ENCODE measurements around the gene RPL31. TPM values are rescaled to one million over a fixed set of nuclear protein-coding genes. Genes with fewer than 3 reads are reported as not detected.

The RPL31 gene
- total RNA-seq, 1 experiment from 2014 or later: 1,648 TPM

- ChIA-PET CTCF (interaction anchor here (0.7 to 7.5 kb wide), 13 partner anchors 42 to 443 kb away, joined by 3 to 109 read pairs (median 4); no protein-coding TSS in a partner anchor), POLR2A (interaction anchor here (0.7 to 1.1 kb wide), 2 partner anchors 16 to 377 kb away, joined by 3 to 8 read pairs; partner anchors contain the start of gene RPL31)
- Mint-ChIP-seq H3K36me3 (ENCODE audit: insufficient read depth, unreplicated experiment) (peaks cover 11% of the 10 kb centered on the region), H3K4me1 (ENCODE audit: insufficient read depth, unreplicated experiment) (peaks cover under 1% of the 10 kb centered on the region), H3K9me3 (ENCODE audit: unreplicated experiment) (no peaks in the 10 kb centered on the region), H3K4me3 (ENCODE audit: unreplicated experiment) (no peak overlapping the region), H3K27me3 (ENCODE audit: insufficient read depth, unreplicated experiment) (no peaks in the 10 kb centered on the region), H3K27ac (ENCODE audit: low read depth, unreplicated experiment) (no peak overlapping the region)
- DNase-seq (ENCODE audit: unreplicated experiment): no peak
- BruUV-seq (replicated peaks): no TSS peak
- intact Hi-C loops (cut with micrococcal nuclease): loop anchor here (5.0 kb wide), 1 partner anchor 84 kb away; no protein-coding TSS in a partner anchor
- no peak for TF ChIP-seq CTCF (IDR thresholded peaks at IDR 0.05; ENCODE audit: unreplicated experiment)
These were observed 15.9 kb upstream of the RPL31 start for GRCh38 chr2:100986157-100986556.

GRCh38 chr2:100987536-100987935, 14.6 kb upstream of the RPL31 start:
- no peak for DNase-seq (ENCODE audit: unreplicated experiment)
- Mint-ChIP-seq H3K4me3 (ENCODE audit: unreplicated experiment) (no peak overlapping the region), H3K36me3 (ENCODE audit: insufficient read depth, unreplicated experiment) (peaks cover 11% of the 10 kb centered on the region), H3K27me3 (ENCODE audit: insufficient read depth, unreplicated experiment) (no peaks in the 10 kb centered on the region), H3K27ac (ENCODE audit: low read depth, unreplicated experiment) (no peak overlapping the region), H3K9me3 (ENCODE audit: unreplicated experiment) (no peaks in the 10 kb centered on the region), H3K4me1 (ENCODE audit: insufficient read depth, unreplicated experiment) (no peaks in the 10 kb centered on the region)
- intact Hi-C loops (cut with micrococcal nuclease): loop anchor here (5.0 kb wide), 1 partner anchor 85 kb away; no protein-coding TSS in a partner anchor
- TF ChIP-seq CTCF (IDR thresholded peaks at IDR 0.05; ENCODE audit: unreplicated experiment): no peak
- ChIA-PET CTCF (interaction anchor here (1.0 to 7.5 kb wide), 3 partner anchors 257 to 378 kb away, joined by 4 to 109 read pairs (median 11); no protein-coding TSS in a partner anchor), POLR2A (interaction anchor here (0.6 to 0.9 kb wide), 4 partner anchors 111 to 260 kb away, joined by 3 to 5 read pairs (median 3); no protein-coding TSS in a partner anchor)
- no TSS peak for BruUV-seq (replicated peaks)

- Mint-ChIP-seq H3K36me3 (ENCODE audit: insufficient read depth, unreplicated experiment) (peaks cover 11% of the 10 kb centered on the region), H3K9me3 (ENCODE audit: unreplicated experiment) (no peaks in the 10 kb centered on the region), H3K27ac (ENCODE audit: low read depth, unreplicated experiment) (no peak overlapping the region), H3K4me1 (ENCODE audit: insufficient read depth, unreplicated experiment) (no peaks in the 10 kb centered on the region), H3K27me3 (ENCODE audit: insufficient read depth, unreplicated experiment) (no peaks in the 10 kb centered on the region), H3K4me3 (ENCODE audit: unreplicated experiment) (no peak overlapping the region)
- intact Hi-C loops (cut with micrococcal nuclease): loop anchor here (5.0 kb wide), 1 partner anchor 86 kb away; no protein-coding TSS in a partner anchor
- CTCF ChIA-PET: interaction anchor here (1.0 to 7.5 kb wide), 3 partner anchors 258 to 379 kb away, joined by 4 to 109 read pairs (median 11); no protein-coding TSS in a partner anchor
- POLR2A ChIA-PET: interaction anchor here (0.6 to 0.9 kb wide), 3 partner anchors 58 to 257 kb away, joined by 3 read pairs; no protein-coding TSS in a partner anchor
- BruUV-seq (replicated peaks): no TSS peak
- no peak for DNase-seq (ENCODE audit: unreplicated experiment)
- no peak for TF ChIP-seq CTCF (IDR thresholded peaks at IDR 0.05; ENCODE audit: unreplicated experiment)
These were observed 14.1 kb upstream of the RPL31 start for GRCh38 chr2:100987974-100988373.

- CTCF ChIA-PET: interaction anchor here (0.6 to 7.5 kb wide), 3 partner anchors 58 to 384 kb away, joined by 3 to 109 read pairs (median 5); no protein-coding TSS in a partner anchor
- H3K27ac Mint-ChIP-seq (ENCODE audit: low read depth, unreplicated experiment): no peak overlapping the region
- no peaks in the 10 kb centered on the region for H3K9me3 Mint-ChIP-seq (ENCODE audit: unreplicated experiment)
- no peaks in the 10 kb centered on the region for H3K27me3 Mint-ChIP-seq (ENCODE audit: insufficient read depth, unreplicated experiment)
- H3K36me3 Mint-ChIP-seq (ENCODE audit: insufficient read depth, unreplicated experiment): peaks cover 7% of the 10 kb centered on the region
- TF ChIP-seq CTCF (IDR thresholded peaks at IDR 0.05; ENCODE audit: unreplicated experiment): no peak
- intact Hi-C loops (cut with micrococcal nuclease): loop anchor here (5.0 kb wide), 1 partner anchor 87 kb away; no protein-coding TSS in a partner anchor
- DNase-seq (ENCODE audit: unreplicated experiment): no peak
- POLR2A ChIA-PET: interaction anchor here (0.7 to 1.3 kb wide), 2 partner anchors 59 to 258 kb away, joined by 3 read pairs; no protein-coding TSS in a partner anchor
- H3K4me3 Mint-ChIP-seq (ENCODE audit: unreplicated experiment): no peak overlapping the region
- H3K4me1 Mint-ChIP-seq (ENCODE audit: insufficient read depth, unreplicated experiment): no peaks in the 10 kb centered on the region
- no TSS peak for BruUV-seq (replicated peaks)
These were observed 13.3 kb upstream of the RPL31 start for GRCh38 chr2:100988630-100989417.

Data from MCF 10A (cell line).